Thoracic aorta (tissue), 2 donors: Measurements from ENCODE around the gene SMLR1. TPM values are rescaled to one million over a fixed set of nuclear protein-coding genes. Genes with fewer than 3 reads are reported as not detected.

Source experiments
- ATAC-seq: fragments of 150-250 bp; one replicate; pipeline ENCODE4 v1.8.0; 2017; ENCODE audit warnings: low read depth; ENCODE audit not compliant: insufficient number of reproducible peaks, low FRiP score
- DNase-seq: peaks from one replicate; pipeline ENCODE4 v3.0.0-alpha.2; 2020; ENCODE audit warnings: low spot score
- H3K27ac ChIP-seq, 2 donors: fragments of 200-600 bp; sonication (generic); 1 replicate in 1 of 2; 2 replicates in 1 of 2; pipeline ENCODE4 v1.5.1; 2016; ENCODE audit warnings: mild to moderate bottlenecking in 2 of 2, moderate library complexity in 2 of 2
- H3K27me3 ChIP-seq: fragments of 200-600 bp; sonication (generic); replicated peaks from 2 replicates; pipeline ENCODE4 v1.6.0; 2016; ENCODE audit warnings: mild to moderate bottlenecking; ENCODE audit not compliant: insufficient read depth
- H3K36me3 ChIP-seq: fragments of 200-600 bp; sonication (generic); one replicate; pipeline ENCODE4 v1.5.1; 2016
- H3K4me1 ChIP-seq, 2 donors: fragments of 200-600 bp; sonication (generic); 1 replicate in 1 of 2; 2 replicates in 1 of 2; pipeline versions ENCODE4 v1.5.1 to v1.6.0; 2016; ENCODE audit warnings: low read depth in 2 of 2, mild to moderate bottlenecking in 1 of 2; ENCODE audit not compliant: control insufficient read depth in 1 of 2
- H3K4me3 ChIP-seq: fragments of 200-600 bp; sonication (generic); 2 replicates; pipeline ENCODE4 v1.5.1; 2016; ENCODE audit warnings: mild to moderate bottlenecking
- H3K9me3 ChIP-seq: fragments of 200-600 bp; sonication (generic); 2 replicates; pipeline ENCODE4 v1.5.1; 2016
- total RNA-seq, 2 donors: library from RNA; depleted of rRNA; stranded (reverse); fragments of >200 nt; gene quantifications; one replicate each; pipeline versions ENCODE4 v1.1.0 to v1.2.3, GENCODE V29; 2016
- TF ChIP-seq, protein P1 (sequence below): fragments of 200-600 bp; sonication (generic); IDR thresholded peaks from one replicate; pipeline ENCODE4 v1.5.1; 2019; ENCODE audit warnings: antibody characterized with exemption

The SMLR1 gene
- total RNA-seq, 2 donors from 2014 or later, result not detected

DNA sequence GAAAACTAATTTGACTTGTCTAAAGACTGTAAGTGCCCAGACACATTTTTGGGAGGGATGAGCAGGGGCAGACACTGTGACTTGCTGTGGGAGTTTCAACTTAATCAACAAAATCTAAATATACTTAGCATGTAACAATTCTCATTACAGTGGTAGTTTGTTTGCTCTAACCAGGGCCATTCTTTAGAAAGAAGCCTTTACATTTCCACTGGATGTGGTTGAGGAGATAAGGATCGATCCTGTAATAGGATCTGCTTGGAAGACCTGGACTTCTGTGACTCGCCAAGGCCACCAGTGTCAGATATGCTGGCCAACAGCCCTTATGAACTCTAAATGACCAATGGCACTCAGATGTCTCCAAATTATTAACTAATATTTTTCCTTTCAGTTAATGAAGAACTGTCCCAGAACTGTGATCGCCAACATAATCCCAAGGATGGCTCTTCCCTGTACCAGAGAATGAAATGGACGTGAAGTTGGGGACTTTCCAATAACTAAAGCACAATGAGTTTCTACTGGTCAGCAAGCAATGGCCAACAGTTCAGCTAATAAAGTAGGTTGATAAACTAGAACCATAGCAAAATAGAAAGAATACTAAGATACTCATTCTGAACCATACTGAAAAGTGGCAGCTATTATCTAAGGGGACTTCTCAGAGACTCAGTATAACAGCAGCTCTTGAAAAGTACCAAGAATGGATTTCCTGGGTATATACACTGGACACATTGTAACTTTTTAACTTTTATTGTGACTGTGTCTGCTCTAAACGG lies 7.5 kb downstream of the SMLR1 start:
- Histone ChIP-seq H3K36me3 (no peaks in the 10 kb centered on the region), H3K4me3 (no peak overlapping the region), H3K27ac (no peak overlapping the region), H3K27me3 (no peaks in the 10 kb centered on the region), H3K9me3 (no peaks in the 10 kb centered on the region), H3K4me1 (peaks cover 0 to 5% of the 10 kb centered on the region in 2 donors)
- ATAC-seq (no peak), DNase-seq (no peak)
- TF ChIP-seq, protein P1, sequence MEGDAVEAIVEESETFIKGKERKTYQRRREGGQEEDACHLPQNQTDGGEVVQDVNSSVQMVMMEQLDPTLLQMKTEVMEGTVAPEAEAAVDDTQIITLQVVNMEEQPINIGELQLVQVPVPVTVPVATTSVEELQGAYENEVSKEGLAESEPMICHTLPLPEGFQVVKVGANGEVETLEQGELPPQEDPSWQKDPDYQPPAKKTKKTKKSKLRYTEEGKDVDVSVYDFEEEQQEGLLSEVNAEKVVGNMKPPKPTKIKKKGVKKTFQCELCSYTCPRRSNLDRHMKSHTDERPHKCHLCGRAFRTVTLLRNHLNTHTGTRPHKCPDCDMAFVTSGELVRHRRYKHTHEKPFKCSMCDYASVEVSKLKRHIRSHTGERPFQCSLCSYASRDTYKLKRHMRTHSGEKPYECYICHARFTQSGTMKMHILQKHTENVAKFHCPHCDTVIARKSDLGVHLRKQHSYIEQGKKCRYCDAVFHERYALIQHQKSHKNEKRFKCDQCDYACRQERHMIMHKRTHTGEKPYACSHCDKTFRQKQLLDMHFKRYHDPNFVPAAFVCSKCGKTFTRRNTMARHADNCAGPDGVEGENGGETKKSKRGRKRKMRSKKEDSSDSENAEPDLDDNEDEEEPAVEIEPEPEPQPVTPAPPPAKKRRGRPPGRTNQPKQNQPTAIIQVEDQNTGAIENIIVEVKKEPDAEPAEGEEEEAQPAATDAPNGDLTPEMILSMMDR, result no peak

DNA sequence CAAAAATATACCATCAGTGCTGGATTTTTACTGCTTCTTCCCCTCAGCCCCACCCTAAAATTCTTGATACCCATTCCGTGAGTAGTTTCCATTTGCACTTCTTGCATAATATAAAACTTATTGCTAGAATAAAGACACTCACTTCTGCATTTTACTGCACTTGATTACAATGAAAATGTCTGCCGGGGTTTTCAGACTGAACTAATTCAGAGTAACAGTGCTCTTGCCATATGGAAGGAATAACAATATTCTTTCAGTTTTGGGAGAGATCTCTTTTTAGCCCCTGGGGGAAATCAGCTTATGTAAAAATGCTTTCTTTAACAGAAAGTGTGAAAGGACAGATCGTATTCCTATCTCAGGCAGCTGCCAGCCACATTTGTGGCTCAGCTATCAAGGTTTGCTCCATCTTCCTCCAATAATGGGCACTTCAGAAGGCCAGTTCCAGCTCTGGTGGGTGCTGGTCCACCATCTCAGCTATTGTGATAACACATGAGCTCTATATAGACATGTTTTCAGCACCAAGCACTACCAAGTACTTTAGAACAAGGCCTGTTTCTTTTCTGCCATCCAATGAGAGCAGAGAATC lies 8.9 kb downstream of the SMLR1 start:
- H3K27me3 ChIP-seq, result no peaks in the 10 kb centered on the region

DNA sequence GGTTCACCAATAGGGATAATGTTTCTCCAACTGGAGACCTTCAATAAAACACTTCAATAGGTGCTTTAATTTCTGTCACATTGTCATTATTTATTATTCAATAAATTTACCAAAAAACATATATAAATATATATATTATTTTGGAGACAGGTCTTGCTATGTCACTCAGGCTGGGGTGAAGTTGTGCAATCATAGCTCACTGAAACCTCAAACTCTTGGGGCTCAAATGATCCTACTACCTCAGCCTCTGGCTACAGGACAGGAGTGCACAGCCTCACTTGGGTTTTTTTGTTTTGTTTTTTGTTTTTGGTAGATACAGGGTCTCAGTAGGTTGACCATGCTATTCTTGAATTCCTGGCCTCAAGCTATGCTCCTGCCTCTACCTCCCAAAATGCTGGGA lies 9.9 kb downstream of the SMLR1 start:
- no peak overlapping the region for H3K4me3 ChIP-seq
- DNase-seq (no peak), ATAC-seq (no peak)
- H3K27me3 ChIP-seq, result no peaks in the 10 kb centered on the region
- no peaks in the 10 kb centered on the region for H3K36me3 ChIP-seq
- no peaks in the 10 kb centered on the region for H3K9me3 ChIP-seq
- no peak overlapping the region for H3K27ac ChIP-seq
- H3K4me1 ChIP-seq, result peaks cover 0 to 9% of the 10 kb centered on the region in 2 donors
- TF ChIP-seq, protein P1, result no peak

More for the DNA sequence above, 8.9 kb downstream of the SMLR1 start:
- H3K9me3 ChIP-seq, result no peaks in the 10 kb centered on the region
- H3K27ac ChIP-seq, result no peak overlapping the region
- peaks cover 0 to 5% of the 10 kb centered on the region in 2 donors for H3K4me1 ChIP-seq
- ATAC-seq (no peak), DNase-seq (no peak)
- H3K36me3 ChIP-seq, result no peaks in the 10 kb centered on the region
- H3K4me3 ChIP-seq, result no peak overlapping the region
- TF ChIP-seq, protein P1, result no peak

DNA sequence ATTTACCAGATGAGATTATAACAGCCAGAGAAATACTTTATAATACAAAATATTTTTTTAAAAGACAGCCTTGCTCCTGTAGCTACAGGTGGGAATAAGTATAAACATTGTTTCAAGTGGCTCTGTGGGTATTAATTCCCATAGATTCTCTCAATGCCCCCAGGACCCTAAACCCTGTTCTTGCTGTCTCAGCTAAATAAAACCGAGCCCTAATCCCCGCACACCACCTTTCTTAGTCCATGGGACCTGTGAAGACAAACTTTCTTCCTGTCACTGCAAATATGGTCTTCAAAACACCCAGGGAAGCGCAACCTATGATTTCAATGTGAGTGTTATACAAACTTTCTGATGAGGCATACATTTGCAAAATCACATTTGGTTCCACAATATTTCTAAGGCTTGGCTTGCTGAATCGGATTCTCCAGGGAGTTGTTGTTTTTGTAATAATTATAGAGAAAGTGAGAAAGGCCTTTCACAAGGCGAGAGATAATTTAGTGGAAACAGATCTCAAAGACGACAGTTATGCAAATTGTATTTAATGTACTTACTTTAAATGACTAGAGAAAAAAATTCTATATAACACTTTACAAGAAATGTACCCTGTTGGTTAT lies 11.1 kb downstream of the SMLR1 start:
- DNase-seq (no peak), ATAC-seq (no peak)
- peaks cover 0 to 21% of the 10 kb centered on the region in 2 donors for H3K4me1 ChIP-seq
- TF ChIP-seq, protein P1, result no peak
- H3K4me3 ChIP-seq, result no peak overlapping the region
- H3K27ac ChIP-seq, result no peak overlapping the region
- H3K27me3 ChIP-seq, result no peaks in the 10 kb centered on the region
- H3K9me3 ChIP-seq, result no peaks in the 10 kb centered on the region
- no peaks in the 10 kb centered on the region for H3K36me3 ChIP-seq

DNA sequence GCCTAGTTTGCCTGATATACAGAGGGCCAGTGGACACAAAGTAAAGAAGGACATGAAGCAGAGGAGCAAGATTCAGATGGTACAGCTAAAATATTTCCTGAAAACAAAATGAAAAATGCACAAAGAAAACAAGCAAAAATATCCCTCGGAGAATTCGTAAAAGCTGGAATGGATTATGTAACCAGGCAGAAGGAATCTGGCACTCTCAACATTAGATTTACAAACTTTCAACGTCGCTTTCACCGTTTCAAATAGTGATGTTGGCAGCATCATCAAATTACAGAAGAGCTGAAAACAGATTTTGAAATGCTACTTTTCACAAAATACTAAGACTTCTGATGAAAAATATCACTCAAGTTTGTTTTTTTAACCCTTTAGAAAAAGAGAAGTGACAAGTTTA lies 11.7 kb downstream of the SMLR1 start:
- Histone ChIP-seq H3K36me3 (no peaks in the 10 kb centered on the region), H3K9me3 (no peaks in the 10 kb centered on the region), H3K4me3 (no peak overlapping the region), H3K27me3 (no peaks in the 10 kb centered on the region), H3K4me1 (peaks cover 0 to 21% of the 10 kb centered on the region in 2 donors), H3K27ac (no peak overlapping the region)
- TF ChIP-seq, protein P1, result no peak
- ATAC-seq, result no peak
- DNase-seq, result no peak
